GDM1 (cell line): Measurements from ENCODE around the gene RPL22.
"Not testable (repeated sequence)": the region's sequence is repeated elsewhere in the genome, so short reads cannot be mapped to it uniquely, and the experiment has no call there.

Experiments used
- DNase-seq: peaks from one replicate; lab custom pipeline; 2025; lab: John Stamatoyannopoulos, UW

RPL22 gene

DNA sequence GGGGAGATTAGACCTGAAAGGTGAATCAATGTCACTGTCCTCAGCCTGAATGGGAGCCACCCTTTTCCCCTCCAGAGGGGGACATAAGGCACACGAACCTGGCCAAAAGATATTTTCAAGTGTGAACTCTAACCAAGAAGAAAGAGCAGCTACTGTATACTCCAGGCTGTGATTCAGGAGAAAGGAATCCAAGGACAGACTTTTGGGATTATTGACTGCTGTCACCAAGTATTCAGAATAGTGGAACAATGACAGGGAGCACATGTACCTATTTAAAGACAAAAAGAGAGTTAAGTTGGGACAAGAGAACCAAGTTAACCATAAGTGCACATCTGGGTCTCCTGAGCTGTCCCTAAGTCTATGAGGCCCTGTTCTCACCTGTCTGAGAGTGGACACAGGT lies 34.0 kb upstream of the RPL22 start:
- no peak for DNase-seq

DNA sequence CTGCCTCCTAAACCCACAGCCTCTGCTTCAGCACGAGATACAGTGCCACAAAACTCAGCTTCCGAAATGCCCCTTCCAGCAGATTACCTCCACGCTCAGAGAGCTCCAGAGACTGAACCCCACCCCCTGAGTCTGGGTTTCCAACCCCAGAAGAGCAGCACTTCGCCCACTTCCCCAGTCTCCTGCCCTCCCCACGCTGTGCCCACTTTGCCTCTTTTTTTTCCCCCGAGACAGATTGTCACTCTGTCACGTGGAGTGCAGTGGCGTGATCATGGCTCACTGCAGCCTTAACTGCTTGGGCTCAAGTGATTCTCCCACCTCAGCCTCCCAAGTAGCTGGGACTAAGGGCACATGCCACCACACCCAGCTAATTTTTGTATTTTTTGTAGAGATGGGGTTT lies 26.3 kb upstream of the RPL22 start:
- DNase-seq, result no peak

DNA sequence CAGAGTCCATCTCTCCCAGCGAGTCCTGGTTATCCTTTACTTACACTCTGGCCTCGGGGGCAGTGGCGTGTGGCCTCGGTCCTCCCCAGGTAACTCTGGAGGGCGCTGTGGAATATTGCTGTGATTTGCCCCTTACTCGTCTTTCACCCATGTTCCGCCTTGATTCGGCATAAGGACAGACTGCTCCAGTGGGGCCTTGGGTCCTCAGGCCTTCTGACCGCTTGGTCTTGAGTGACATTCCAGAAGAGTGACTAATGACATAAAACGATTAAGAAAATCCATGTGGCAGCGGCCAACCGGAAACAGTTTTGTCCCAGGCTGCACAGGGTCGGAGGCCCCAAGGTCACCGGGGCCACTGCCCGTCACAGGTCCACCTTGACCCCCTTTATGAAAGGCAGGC lies 25.3 kb upstream of the RPL22 start:
- DNase-seq, result no peak

DNA sequence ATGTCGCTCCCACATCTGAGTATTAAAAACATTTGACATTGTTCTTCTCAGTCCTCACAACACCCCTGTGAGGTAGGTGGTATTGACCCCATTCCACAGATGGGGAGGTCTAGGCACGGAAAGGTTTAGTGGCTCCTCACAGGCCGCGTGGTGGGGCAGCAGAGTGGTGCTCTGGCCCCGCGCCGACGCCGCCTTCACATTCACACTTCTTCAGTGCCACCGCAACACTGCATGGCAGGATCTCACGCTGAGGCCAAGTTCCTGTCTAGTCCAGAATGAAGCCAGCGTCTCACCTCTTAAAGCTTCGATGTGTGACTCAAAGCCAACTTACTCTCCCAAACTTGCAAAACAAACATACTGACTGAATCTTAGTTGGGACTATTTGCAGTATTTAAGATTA lies 24.2 kb upstream of the RPL22 start:
- no peak for DNase-seq

DNA sequence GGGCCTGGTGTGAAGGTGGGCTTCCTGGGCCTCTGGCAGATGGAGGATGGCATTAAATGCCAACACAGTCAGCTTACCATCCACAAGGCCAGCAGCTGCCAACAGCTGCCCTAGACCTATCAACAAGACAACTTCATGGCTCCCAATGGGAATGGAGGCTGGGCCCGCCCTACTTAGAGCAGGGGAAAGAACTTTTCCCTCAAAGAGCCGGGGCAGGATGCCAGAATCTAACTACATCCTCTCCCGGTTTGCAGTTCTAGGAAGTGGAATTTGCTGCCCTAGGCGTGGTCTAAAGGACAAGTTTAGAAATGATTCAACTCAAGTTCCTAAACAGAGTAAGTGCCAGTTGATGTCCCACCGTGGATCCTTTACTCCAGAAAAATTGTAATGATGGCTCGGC lies 23.2 kb upstream of the RPL22 start:
- no peak for DNase-seq

DNA sequence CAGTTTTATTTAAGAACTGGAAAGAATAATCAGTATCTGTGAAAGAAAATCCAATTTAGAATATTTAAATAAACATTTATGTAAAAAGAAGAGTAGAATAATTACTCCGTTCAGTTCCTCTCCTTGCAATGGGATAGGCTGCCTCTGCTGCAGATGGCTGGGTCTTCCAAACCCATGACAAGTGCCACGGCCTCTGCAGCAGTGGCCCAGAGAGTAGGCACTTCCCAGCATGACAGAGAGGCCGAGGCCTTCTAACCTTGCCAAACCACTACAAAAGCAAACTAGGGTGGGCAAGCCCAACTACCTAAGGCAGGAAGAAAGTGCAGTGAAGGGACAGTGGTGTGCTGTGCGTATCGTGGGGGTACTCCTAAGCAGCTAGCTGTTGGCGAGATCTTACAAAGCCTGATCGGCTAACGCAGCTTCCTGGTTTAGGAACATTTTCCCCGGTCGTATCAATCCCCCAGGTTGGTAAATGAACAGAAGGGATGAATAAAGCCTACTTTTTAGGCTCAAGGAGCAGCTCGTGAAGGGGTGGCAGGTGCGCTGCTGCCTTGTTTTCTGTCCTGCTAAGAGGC lies 21.9 kb upstream of the RPL22 start:
- no peak for DNase-seq

DNA sequence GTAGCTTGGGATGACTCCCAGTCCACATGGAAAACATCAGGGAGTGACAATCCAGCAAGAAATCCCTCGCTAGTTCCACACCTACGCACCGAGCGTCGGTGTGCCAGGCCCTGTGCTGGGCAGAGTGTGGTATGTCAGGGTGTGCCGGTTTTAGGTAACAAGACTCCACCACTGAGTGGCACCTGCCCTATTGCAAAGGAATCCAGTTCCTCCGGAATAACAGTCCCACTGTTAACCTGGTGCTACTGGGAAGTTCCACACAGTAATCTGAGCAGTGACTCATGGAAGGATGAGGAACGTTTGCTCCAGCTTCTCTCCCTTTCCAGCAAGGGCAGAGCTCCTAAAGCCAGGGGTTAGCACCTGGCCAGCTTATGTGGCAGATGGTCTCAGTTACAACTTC lies 20.8 kb upstream of the RPL22 start:
- no peak for DNase-seq

DNA sequence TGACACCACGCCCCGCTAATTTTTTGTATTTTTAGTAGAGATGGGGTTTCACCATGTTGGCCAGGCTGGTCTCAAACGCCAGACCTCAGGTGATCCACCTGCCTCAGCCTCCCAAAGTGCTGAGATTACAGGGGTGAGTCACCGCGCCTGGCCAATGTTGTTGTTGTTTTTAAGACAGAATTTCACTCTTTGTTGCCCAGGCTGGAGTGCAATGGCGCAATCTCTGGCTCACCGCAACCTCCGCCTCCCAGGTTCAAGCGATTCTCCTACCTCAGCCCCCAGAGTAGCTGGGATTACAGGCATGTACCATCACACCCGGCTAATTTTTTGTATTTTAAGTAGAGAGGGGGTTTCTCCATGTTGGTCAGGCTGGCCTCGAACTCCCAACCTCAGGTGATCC lies 20.2 kb upstream of the RPL22 start:
- DNase-seq, result not testable (repeated sequence)

DNA sequence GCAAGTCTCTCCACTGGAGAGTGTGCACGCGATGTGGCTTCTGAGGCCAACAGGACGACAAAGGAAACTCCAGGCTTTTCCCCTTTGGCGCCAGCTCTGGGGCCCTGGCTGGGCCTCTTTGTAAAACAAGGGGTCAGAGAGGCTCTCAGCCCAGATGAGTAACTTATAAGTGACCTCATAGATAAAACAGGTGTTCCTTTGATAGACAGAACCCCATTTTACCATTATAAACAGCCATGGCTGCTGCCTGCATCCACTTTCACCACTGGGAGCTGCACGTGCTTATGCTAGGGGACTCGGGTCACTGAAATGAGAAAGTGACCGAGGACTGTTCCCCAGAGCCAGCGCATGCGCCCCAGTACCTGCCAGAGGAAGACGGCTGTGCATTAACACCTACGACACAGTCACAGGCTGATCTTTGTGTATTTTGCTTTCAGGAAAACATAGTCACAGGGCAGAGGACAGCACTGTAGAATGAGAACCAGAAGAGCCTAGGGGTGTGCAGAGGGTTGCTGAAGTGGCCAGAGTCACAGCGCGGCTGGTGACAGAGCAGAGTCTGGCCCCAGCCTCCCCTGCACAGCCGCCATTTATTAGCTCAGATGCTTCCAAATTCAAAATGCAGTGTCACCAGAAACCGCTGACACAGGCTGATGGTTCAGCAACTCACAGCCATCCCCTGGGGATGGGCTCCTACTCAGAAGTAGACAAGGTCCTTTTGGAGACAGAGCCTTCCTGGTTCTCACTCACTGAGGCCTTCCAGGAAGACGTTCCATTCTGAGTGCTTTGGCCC lies 19.2 kb upstream of the RPL22 start:
- DNase-seq, result no peak

DNA sequence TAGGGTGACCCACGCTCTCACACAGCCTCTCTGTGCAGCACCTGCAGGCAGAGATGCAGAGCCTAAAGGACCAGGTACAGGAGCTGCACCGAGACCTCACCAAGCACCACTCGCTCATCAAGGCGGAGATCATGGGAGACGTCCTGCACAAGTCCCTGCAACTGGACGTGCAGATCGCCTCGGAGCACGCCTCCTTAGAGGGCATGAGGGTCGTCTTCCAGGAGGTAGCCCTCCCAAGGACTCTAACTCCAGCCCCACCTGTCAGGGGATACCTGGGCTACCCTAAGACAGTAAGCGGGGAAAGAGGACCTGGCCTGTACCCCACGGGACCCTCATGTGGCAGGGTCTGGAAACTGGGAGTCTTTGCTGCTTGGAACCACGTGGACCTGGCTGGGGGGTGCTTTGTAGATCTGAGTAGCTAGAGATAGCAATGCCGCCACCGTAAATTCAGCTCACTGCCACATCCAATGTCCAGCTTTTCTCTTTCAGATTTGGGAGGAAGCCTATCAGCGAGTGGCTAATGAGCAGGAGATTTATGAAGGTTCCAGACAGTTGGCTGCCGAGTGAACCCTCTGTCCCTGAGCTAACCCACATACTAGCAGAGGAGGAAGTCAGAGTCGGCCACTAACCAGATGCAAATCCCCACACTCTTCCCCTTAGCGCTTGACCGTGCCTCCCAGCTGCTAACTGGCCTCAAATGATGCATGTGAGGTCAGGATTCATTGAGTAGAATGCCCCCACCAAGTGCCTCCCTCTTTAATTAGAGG lies 13.0 kb upstream of the RPL22 start:
- DNase-seq, result no peak

DNA sequence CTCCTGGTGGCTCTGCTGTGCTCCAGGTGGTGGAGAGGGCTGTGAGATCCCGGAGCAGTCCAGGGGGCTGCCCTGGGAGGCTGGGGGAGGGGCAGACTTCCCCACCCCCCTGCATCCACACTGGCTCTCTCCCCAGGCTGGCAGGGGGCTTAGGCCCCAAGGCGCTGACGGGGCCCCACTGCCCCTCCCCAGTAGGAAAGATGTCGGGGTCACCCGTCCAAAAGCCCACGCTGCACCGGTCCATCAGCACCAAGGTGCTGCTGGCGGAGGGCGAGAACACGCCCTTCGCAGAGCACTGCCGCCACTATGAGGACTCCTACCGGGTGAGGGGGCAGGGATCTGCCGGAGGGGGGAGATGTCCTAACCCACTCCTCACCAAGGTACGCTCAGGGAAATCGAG lies 12.3 kb upstream of the RPL22 start:
- no peak for DNase-seq

DNA sequence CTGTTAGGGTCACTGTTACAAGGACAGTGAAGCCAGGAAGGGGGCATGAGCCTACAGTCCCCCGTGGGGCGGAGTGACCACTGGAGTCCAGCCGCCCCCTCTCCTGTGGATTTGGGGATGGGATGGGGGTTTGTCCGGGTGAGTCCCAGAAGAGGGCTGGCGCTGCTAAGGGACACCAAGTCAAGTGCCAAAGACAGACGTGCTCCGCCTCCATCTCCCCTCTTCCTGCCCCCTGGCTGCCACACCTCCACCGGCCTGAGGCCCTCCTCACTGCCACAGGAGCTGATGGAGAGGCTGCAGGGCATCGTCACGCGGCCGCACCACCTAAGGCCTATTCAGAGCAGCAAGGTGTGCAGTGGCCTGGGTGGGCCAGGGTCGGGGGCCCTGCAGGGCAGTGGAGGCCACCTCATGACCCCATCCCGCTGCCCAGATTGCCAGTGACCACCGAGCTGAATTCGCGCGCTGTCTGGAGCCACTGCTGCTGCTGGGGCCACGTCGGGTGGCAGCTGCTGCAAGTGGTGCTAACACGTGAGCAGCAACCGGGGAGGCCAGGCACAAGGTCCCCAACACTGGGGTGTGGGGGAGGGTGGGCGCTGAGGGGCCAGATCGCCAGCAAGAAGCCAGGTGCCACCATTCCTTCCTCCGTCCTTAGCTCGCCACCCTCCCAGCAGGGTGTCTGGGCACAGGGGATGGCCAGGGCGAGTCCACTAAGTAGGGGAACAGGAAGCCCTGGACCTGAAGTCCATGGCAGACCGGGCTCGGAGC lies 11.4 kb upstream of the RPL22 start:
- no peak for DNase-seq

DNA sequence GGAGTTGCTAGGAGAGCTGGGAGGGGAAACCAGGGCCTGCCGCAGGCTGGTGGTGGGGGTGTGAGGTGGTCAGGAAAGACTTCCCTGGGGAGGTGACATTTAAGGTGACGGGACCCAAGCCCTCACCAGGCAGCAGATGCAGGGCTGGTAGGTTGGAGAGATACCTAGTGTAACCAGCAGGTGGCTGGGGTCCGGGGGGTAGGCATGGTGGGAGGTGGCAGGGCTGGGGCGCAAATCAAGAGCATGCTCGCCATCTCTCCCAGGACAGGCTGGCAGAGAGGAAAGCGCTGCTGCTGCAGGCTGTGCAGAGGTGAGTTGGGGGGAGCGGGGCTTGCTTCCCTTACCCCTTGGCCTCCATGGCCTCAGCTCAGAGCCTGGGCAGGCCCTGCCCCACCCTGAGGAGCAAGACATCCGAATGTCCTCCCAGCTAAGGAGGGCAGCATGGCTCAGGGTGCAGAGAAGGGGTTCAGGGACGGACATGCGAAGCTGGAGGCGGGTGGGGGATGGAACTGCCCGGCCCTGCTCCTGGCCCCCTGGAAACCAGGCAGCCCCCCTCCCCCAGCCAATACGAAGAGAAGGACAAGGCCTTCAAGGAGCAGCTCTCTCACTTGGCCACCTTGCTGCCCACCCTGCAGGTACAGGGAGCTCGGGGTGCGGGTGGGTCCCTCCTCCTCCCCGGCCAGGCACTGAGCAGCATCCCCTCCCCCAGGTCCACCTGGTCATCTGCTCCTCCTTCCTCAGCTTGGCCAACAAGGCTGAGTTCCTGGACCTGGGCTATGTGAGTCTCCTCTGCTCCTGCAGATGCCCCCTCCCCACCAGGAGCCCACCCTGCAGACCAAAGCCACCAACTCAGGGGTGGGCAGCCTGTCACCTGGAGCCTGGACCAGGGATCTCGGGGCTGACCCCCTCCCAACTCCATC lies 10.5 kb upstream of the RPL22 start:
- DNase-seq, result no peak

DNA sequence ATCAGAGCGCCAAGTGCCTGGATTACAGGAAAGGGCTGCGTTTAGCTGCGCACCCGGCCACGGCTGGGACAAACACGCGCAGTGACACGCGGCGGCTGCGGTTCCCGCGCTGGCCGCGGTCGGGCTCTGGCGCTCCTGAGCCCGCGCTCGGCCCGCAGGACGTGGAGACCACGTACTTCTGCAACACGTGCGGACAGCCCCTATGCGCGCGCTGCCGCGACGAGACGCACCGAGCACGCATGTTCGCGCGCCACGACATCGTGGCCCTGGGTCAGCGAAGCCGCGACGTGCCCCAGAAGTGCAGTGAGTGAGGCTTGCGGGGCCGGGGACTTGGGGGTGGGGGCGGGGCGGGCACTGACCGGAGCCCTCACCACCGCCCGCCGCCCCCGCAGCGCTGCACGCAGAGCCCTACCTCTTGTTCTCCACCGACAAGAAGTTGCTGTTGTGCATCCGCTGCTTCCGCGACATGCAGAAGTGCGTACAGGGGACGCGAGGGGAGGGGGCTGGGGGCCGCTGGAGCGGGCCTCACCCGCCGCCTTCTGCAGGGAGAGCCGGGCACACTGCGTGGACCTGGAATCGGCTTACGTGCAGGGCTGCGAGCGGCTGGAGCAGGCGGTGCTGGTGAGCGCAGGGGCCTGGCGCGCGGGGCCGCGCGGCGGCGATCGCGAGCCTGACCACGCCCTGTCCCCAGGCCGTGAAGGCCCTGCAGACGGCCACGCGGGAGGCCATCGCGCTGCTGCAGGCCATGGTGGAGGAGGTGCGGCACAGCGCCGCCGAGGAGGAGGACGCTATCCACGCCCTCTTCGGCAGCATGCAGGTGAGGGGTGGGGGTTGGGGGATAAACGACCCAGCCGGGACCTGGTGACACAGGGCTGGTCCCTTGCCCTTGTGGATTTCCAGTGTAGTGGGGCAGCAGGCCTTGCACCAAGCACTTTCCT lies 9.6 kb upstream of the RPL22 start:
- DNase-seq, result no peak

DNA sequence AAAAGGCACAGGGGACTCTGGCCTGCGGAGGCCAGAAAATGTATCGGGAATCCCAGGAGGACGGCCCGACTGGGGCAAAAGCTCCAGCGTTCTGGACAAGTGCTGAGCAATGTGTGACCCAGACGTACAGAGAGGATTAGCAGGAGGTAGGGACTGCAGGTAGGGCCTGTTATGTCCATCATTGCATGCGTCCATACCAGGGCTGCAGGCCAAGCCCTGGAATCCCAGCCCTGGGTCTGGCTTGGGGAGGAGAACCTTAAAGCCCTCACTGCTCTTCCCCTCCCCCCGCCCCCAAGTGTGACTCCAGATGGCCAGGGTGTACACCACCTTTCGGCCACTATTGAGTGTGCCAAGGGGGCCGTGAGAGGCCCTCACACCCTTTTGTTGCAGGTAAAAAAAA lies 8.5 kb upstream of the RPL22 start:
- DNase-seq, result no peak

DNA sequence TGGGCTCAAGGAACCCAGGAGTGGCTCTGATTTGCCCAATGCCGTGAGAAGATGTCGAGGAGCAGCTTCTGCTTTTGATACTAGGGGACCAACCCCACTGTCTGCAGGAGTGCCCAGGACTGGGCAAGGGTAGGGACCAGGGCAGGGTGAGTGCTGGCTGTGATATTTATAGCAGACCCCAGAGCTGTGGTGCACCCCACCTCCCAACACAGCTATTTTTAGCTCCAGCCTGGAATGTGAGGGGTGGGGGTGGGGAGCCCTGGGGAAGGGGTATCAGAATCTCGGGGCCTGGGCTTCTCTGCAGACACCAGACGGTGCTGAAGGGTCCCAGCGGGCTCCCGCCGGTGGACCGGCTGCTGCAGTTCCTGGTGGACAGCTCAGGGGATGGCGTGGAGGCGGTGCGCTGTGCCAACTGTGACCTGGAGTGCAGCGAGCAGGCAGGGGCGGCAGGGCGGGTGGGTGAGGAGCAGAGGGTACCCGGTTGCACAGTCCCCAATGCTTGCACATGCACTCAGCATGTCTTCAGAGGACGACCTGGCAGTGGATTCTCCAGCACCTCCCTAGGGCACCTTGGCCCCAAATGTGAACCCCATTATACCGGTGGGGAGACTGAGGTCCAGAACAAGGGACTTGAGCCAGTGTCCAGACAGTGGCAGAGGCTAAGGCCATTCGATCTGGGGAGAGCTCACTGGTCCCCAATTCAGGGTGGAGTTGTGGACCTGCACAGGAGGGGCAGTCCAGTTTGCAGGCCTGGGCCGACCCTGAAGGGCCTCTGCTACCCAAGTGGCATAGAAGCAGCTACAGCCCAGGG lies 7.9 kb upstream of the RPL22 start:
- DNase-seq, result no peak

DNA sequence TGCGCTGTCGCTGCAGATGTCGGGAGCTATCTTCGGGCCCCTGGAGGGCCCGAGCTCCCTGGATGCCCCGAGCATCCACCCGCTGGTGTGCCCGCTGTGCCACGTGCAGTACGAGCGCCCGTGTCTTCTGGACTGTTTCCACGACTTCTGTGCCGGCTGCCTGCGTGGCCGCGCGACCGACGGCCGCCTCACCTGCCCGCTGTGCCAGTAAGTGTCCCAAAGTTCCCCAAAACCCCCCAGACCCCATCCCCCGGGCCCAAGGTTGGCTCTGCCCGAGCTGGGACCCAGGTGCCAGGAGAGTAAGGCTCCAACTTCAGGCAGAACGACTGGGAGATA lies 7.1 kb upstream of the RPL22 start:
- DNase-seq, result no peak

DNA sequence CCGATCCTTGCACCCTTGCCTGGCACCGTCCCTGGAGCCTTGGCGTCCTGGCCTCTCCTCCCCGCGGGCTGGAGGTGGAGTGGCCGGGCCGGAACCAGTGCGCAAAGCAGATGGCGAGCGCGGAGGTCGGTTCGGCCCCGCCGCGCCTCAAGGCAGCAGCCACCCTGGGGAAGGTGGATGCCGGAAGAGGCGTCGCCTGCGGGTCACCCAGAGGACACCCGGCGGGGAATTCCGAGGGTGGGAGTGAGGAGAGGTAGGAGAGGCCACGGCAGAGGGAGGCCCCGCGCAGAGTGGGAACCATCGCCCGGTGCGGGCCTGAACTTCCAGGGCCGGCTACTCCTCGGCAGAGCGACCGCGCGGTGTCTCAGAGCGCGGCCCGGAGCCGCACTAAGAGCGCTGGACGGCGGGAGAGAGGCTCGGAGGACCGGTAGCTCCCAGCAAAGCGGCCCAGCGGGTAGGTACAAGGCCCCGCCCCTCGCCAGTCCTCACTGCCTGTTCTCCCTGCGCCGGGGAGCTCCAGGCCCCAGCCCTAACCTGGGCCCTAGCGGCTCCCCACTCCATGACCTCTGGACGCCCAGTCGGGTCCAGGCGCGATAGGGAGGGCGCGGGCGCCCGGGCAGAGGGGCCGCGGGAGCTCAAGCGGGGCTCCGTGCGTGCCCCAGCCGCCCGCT lies 6.6 kb upstream of the RPL22 start, which contains the start of gene RNF207:
RNF207 (plus strand) TSS at position 271 of the 671 bp plus-strand sequence. CDS start 417 bp downstream, outside the sequence.
- DNase-seq, result no peak

DNA sequence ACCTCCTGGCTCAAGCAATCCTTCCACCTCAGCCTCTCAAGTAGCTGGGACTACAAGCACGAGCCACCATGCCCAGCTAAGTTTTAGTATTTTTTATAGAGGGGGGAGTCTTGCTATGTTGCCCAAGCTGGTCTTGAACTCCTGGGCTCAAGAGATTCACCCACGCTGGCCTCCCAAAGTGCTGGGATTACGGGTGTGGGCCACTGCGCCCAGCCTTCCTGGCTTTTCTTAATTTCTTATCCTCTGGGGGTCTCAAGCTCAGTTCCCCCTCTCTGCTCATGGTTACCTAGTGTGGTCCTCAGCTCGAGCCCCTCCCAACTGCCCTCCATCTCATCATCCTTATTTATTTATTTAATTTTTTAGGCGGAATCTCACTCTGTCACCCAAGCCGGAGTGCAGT lies 2.9 kb upstream of the RPL22 start:
- DNase-seq, result no peak
